Neural cell (in vitro differentiated cells): ENCODE results near the gene ANK2.

Experiments
- EP300 ChIP-seq: fragments of 450-650 bp; conservative IDR thresholded peaks from 2 replicates; pipeline ENCODE4 v1.6.1; 2014; ENCODE audit warnings: antibody characterized with exemption, mild to moderate bottlenecking, moderate library complexity; ENCODE audit not compliant: poor library complexity, severe bottlenecking
- POLR2AphosphoS5 ChIP-seq: IDR thresholded peaks from 2 replicates; pipeline ENCODE4 v1.6.1; 2012
- RAD21 ChIP-seq: fragments of 450-650 bp; conservative IDR thresholded peaks from 2 replicates; pipeline ENCODE4 v1.6.1; 2014; ENCODE audit warnings: antibody characterized with exemption, mild to moderate bottlenecking, moderate library complexity
- TF ChIP-seq, protein P1 (sequence below): fragments of 450-650 bp; IDR thresholded peaks from 2 replicates; pipeline ENCODE4 v1.5.1; 2014; ENCODE audit warnings: antibody characterized with exemption, mild to moderate bottlenecking, moderate library complexity; ENCODE audit not compliant: poor library complexity, severe bottlenecking
- TF ChIP-seq, protein P2 (sequence below): IDR thresholded peaks from 2 replicates; pipeline ENCODE4 v1.6.1; 2012; ENCODE audit warnings: borderline replicate concordance

DNA sequence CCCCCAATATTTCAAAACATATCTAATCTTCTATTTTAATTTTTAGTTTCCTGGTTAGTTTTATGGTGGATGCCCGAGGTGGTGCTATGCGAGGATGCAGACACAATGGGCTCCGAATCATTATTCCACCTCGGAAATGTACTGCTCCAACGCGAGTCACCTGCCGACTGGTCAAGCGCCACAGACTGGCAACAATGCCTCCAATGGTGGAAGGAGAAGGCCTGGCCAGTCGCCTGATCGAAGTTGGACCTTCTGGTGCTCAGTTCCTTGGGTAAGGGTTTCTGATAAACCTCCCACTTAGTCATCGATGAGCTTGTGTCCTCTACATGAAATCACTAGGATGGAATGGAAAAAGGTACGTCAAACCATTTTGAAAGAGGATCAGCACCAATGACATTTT, 280.7 kb downstream of the ANK2 start:
- TF ChIP-seq, protein P1, sequence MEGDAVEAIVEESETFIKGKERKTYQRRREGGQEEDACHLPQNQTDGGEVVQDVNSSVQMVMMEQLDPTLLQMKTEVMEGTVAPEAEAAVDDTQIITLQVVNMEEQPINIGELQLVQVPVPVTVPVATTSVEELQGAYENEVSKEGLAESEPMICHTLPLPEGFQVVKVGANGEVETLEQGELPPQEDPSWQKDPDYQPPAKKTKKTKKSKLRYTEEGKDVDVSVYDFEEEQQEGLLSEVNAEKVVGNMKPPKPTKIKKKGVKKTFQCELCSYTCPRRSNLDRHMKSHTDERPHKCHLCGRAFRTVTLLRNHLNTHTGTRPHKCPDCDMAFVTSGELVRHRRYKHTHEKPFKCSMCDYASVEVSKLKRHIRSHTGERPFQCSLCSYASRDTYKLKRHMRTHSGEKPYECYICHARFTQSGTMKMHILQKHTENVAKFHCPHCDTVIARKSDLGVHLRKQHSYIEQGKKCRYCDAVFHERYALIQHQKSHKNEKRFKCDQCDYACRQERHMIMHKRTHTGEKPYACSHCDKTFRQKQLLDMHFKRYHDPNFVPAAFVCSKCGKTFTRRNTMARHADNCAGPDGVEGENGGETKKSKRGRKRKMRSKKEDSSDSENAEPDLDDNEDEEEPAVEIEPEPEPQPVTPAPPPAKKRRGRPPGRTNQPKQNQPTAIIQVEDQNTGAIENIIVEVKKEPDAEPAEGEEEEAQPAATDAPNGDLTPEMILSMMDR, result no peak
- TF ChIP-seq POLR2AphosphoS5 (no peak), EP300 (no peak), RAD21 (no peak)
- TF ChIP-seq, protein P2, sequence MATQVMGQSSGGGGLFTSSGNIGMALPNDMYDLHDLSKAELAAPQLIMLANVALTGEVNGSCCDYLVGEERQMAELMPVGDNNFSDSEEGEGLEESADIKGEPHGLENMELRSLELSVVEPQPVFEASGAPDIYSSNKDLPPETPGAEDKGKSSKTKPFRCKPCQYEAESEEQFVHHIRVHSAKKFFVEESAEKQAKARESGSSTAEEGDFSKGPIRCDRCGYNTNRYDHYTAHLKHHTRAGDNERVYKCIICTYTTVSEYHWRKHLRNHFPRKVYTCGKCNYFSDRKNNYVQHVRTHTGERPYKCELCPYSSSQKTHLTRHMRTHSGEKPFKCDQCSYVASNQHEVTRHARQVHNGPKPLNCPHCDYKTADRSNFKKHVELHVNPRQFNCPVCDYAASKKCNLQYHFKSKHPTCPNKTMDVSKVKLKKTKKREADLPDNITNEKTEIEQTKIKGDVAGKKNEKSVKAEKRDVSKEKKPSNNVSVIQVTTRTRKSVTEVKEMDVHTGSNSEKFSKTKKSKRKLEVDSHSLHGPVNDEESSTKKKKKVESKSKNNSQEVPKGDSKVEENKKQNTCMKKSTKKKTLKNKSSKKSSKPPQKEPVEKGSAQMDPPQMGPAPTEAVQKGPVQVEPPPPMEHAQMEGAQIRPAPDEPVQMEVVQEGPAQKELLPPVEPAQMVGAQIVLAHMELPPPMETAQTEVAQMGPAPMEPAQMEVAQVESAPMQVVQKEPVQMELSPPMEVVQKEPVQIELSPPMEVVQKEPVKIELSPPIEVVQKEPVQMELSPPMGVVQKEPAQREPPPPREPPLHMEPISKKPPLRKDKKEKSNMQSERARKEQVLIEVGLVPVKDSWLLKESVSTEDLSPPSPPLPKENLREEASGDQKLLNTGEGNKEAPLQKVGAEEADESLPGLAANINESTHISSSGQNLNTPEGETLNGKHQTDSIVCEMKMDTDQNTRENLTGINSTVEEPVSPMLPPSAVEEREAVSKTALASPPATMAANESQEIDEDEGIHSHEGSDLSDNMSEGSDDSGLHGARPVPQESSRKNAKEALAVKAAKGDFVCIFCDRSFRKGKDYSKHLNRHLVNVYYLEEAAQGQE, result no peak
